ACC112 (cell line): ENCODE measurements around the gene NDUFAF8.

Experiments
- H2AFZ ChIP-seq: fragments of 200-600 bp; sonication (generic); one replicate; pipeline ENCODE4 v1.6.0; 2017; ENCODE audit warnings: antibody characterized with exemption, low read length; ENCODE audit not compliant: unreplicated experiment
- H3K27ac ChIP-seq: fragments of 200-600 bp; sonication (generic); 2 replicates; pipeline ENCODE4 v1.5.1; 2014; ENCODE audit warnings: low read depth, mild to moderate bottlenecking, antibody characterized with exemption, low read length, moderate library complexity
- H3K27me3 ChIP-seq: fragments of 200-600 bp; sonication (generic); 2 replicates; pipeline ENCODE4 v1.6.1; 2014; ENCODE audit warnings: mild to moderate bottlenecking, antibody characterized with exemption, low read length, moderate library complexity, mixed read lengths; ENCODE audit not compliant: insufficient read depth
- H3K36me3 ChIP-seq: fragments of 200-600 bp; sonication (generic); 2 replicates; pipeline ENCODE4 v1.6.1; 2016; ENCODE audit warnings: mild to moderate bottlenecking, antibody characterized with exemption, low read length, moderate library complexity, mixed read lengths; ENCODE audit not compliant: insufficient read depth
- H3K4me1 ChIP-seq: fragments of 200-600 bp; sonication (generic); one replicate; pipeline ENCODE4 v1.6.1; 2016; ENCODE audit warnings: low read length, mixed read lengths; ENCODE audit not compliant: insufficient read depth, unreplicated experiment, control insufficient read depth
- H3K4me3 ChIP-seq: fragments of 200-600 bp; sonication (generic); 2 replicates; pipeline ENCODE4 v1.5.1; 2014; ENCODE audit warnings: mild to moderate bottlenecking, low read depth, low read length
- H3K79me2 ChIP-seq: fragments of 200-600 bp; sonication (generic); one replicate; pipeline ENCODE4 v1.6.0; 2016; ENCODE audit warnings: low read length; ENCODE audit not compliant: control insufficient read depth, unreplicated experiment, insufficient read depth

The NDUFAF8 gene

DNA sequence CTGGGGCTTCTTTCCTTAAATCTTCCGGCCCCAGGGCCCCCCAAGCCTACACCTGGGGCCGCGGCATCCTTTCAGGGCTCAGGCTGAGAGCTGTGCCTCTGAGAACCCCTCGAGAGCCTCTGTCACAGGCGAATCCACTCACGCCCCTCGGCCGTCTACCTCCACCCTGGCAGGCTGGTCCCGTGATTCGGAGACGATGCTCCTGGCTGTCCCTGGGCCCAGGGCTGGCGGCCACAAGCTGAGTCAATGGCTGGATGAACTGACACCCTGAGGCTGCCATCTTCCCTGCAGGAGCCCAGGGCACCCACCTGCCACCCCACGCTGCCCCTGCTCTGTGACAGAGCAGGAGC, 4.6 kb upstream of the NDUFAF8 start:
- Histone ChIP-seq H3K4me1 (peaks cover 8% of the 10 kb centered on the region), H3K79me2 (peaks cover 23% of the 10 kb centered on the region), H3K36me3 (no peaks in the 10 kb centered on the region), H3K27me3 (no peaks in the 10 kb centered on the region), H3K4me3 (no peak overlapping the region), H3K27ac (no peak overlapping the region), H2AFZ (no peak overlapping the region)

DNA sequence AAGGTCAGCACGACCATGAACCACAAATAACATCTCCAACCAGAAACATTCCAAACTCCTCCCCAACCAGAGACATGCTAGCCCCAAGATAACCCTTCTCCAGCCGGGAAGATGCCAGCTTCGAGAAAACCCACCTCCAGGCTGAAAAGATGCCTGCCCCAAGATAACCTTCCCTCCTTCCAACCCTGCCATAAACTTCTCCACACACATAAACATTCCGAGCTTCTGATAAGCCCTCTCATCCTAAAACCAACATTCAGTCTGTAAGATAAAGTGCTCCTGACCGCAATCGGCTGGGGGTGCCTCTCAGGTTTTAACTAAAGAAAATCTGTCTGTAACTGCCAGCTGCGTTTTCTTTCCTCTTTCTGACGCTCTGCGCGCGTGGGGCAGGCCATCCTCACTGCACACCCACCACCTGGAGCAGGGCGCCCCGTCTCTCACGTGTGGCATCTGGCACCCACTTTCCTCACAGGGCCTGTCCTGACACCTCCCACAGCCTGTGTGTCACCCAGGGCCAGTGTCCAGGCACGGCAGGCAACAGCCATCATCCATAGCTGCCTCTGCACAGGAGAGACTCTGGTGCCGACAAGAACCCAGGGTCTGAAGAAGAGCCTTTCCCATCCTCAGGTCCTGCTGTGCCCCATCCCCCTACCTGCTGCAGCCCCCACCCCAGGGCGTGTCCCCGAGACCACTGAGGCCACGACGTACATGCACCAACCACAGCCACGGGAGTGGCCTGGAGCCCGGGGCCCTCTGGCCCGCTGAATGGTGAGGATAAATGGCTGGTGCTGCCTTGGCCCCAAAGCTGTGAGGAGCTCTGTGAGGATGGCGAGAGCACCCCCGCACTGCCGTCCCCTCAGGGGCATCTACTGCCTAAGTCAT, 3.9 kb upstream of the NDUFAF8 start:
- Histone ChIP-seq H2AFZ (no peak overlapping the region), H3K36me3 (no peaks in the 10 kb centered on the region), H3K4me1 (peaks cover 8% of the 10 kb centered on the region), H3K27me3 (no peaks in the 10 kb centered on the region), H3K27ac (no peak overlapping the region), H3K4me3 (no peak overlapping the region), H3K79me2 (peaks cover 30% of the 10 kb centered on the region)

DNA sequence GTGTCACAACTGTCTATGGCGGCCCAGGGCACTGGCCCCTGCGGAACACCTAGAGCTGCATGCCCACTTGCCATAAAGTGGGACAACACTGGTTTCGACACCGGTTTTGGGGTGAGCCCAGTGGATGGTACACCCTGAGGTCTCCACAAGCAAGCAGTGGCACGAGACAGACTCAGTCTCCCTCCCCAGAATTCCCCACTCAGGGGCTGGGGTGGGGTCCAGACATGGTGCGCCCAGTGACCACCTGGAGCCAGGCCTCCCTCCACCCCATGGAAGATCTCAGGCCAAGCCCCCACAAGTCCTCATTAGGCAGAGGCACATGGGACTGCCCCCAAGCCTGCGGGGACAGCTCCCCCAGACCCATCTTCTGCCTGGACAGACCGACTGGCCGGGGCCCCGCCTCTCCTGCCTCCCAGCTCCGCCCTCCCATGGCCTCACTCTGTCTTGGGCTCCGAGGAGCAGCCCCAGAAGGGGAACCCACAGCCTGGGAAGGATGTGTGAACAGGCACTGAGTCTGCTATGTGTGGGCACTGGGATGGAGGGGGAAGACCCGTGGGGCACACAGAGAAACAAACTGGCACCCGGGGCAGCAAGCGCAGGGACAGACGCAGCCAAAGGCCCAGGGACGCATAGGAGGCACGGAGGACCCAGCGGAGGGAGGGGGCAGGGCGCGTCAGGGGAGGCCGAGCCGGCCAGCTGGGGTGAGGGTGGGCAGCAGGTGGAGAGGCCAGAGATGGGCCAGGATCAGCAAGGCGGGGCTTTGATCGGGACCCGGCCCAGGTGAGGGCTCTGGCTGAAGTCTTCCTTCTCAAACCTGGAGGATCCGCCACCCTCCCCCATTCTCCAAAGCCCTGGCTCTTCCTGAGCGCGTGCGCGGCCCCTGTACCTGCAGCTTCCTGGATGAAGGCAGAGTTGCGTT, 3.0 kb upstream of the NDUFAF8 start:
- H3K4me1 ChIP-seq: peaks cover 8% of the 10 kb centered on the region
- H2AFZ ChIP-seq: no peak overlapping the region
- no peak overlapping the region for H3K4me3 ChIP-seq
- H3K27ac ChIP-seq: no peak overlapping the region
- H3K27me3 ChIP-seq: no peaks in the 10 kb centered on the region
- H3K36me3 ChIP-seq: no peaks in the 10 kb centered on the region
- peaks cover 38% of the 10 kb centered on the region for H3K79me2 ChIP-seq

- Histone ChIP-seq H3K27ac (no peak overlapping the region), H2AFZ (no peak overlapping the region), H3K36me3 (peaks cover 3% of the 10 kb centered on the region; the same call in 1 of the 2 replicates), H3K27me3 (no peaks in the 10 kb centered on the region), H3K4me3 (no peak overlapping the region), H3K4me1 (peaks cover 8% of the 10 kb centered on the region), H3K79me2 (peaks cover 45% of the 10 kb centered on the region)
These were observed 2.3 kb upstream of the NDUFAF8 start for GRCh38 chr17:81236784-81237183.

DNA sequence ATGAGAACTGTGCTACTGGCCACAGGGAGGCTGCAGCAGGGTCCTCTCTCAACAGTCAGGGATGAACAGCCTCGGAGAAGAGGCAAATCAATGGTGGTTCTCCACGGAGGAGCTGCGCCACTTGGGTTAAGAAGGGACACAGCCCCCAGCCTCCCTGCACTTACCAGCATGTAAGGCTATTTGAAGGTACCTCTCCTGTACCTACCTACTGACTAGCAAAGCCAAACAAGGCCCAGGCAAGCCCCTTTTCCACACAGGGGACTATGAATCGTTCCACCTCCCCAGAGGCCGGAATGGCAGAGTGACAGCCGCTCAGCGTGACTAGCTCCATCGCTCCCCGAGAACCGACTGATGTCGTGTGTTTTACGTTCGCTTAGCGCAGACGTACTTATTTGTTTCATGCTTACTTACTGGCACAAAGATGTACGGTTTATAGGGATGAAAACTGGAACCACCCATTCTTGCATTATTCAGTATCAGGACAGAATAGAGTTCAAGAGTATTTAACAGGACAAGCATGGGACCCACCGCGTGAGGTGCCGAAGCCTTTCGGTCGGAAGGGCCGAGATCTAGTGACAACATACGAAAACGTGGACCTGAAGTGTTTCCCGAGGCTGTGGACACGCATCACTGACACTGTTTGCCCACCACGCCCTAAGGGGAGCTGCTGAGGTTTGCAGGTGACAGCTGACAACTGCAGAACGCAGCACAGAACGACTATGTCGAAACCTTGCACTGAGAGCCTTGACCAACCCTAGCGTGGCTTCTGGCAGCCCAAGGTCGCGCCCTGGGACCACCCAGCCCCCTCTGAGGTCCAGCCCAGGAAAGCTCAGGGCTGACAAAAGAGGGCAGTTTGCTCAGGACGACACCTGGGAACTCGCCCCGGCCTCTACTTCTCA, 1.3 kb upstream of the NDUFAF8 start:
- Histone ChIP-seq H3K27me3 (no peaks in the 10 kb centered on the region), H3K4me1 (peaks cover 8% of the 10 kb centered on the region), H2AFZ (peak overlapping the region; percentile 78), H3K79me2 (peaks cover 47% of the 10 kb centered on the region), H3K4me3 (peak overlapping the region; percentile 94), H3K27ac (no peak overlapping the region), H3K36me3 (peaks cover 3% of the 10 kb centered on the region; the same call in 1 of the 2 replicates)

DNA sequence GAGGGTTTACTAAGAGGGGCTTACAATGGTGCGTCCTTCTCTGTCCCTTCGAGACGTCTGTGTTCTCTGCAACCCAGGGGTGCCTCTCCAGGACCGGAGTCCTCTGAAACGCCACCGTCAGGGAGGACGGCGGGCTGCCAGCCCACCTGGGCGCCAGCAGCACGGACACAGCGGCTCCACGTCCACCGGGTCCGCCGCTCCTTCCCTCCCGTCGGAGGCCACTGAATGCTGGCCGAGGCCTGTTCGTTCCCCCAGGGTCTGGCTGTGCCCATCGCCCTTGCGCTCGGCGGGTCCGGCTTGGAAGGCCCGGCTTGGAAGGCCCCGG, 666 bp upstream of the NDUFAF8 start:
- no peaks in the 10 kb centered on the region for H3K27me3 ChIP-seq
- peak overlapping the region; percentile 94 for H3K4me3 ChIP-seq
- H3K36me3 ChIP-seq: peaks cover 3% of the 10 kb centered on the region; the same call in 1 of the 2 replicates
- no peak overlapping the region for H3K27ac ChIP-seq
- peak overlapping the region; percentile 78 for H2AFZ ChIP-seq
- H3K79me2 ChIP-seq: peaks cover 47% of the 10 kb centered on the region
- H3K4me1 ChIP-seq: peaks cover 8% of the 10 kb centered on the region

GRCh38 chr17:81239714-81240555, 817 bp downstream of the NDUFAF8 start:
- Histone ChIP-seq H3K4me3 (peak overlapping the region; percentile 94), H3K27ac (peak overlapping the region; percentile 26; the same call in 1 of the 2 replicates), H3K36me3 (peaks cover 3% of the 10 kb centered on the region; the same call in 1 of the 2 replicates), H3K27me3 (no peaks in the 10 kb centered on the region), H3K4me1 (peaks cover 14% of the 10 kb centered on the region), H2AFZ (peak overlapping the region; percentile 29), H3K79me2 (peaks cover 47% of the 10 kb centered on the region)

DNA sequence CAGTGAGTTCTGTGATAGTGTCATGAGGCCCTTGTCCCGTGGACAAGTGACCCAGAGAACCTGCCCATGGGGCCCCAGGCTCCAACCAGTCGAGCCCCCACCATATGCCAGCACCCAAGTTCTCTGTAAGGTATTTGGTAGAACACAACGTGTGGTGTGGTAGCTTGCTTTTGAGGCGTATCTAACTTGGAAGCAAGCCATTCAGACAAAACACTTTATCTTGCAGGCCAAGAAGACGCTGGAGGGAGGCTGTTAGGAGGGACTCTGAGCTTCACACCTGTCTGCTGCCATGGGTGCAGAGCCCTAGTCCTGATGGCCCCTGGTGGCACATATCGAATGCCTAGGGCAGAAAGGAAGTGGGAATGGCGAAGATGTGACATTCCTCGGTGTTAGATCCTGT, 1.6 kb downstream of the NDUFAF8 start:
- H3K27me3 ChIP-seq: no peaks in the 10 kb centered on the region
- peaks cover 3% of the 10 kb centered on the region; the same call in 1 of the 2 replicates for H3K36me3 ChIP-seq
- no peak overlapping the region for H2AFZ ChIP-seq
- H3K4me1 ChIP-seq: peaks cover 17% of the 10 kb centered on the region
- no peak overlapping the region for H3K27ac ChIP-seq
- H3K79me2 ChIP-seq: peaks cover 47% of the 10 kb centered on the region
- H3K4me3 ChIP-seq: peak overlapping the region; percentile 94; the same call in 1 of the 2 replicates

DNA sequence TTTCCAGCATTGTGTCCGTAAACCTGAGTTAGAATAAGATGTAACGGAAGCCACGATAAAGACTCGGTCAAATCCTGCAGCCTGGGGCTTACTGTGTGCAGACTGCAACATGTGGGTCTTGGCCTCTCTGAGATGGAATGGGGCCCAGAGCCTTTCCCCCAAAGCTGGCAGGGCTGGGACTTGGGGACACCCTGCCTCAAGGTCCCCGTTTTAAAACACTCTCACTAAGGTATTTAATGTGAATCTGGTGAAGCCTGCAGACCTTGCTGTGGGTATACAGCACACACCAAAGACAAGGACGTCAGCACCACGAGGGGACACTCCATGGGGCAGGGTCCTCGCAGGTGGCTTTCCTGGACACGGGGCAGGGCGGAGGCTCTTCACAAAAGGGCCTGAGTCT, 2.1 kb downstream of the NDUFAF8 start:
- Histone ChIP-seq H3K27ac (no peak overlapping the region), H3K36me3 (peaks cover 3% of the 10 kb centered on the region; the same call in 1 of the 2 replicates), H3K4me3 (no peak overlapping the region), H3K4me1 (peaks cover 17% of the 10 kb centered on the region), H3K79me2 (peaks cover 45% of the 10 kb centered on the region), H2AFZ (no peak overlapping the region), H3K27me3 (no peaks in the 10 kb centered on the region)
